Loucy (cell line): ENCODE measurements around the gene PDIA3.
"Not testable (repeated sequence)": the region's sequence is repeated elsewhere in the genome, so short reads cannot be mapped to it uniquely, and the experiment has no call there.

ENCODE experiments used
- CTCF ChIP-seq: fragments of 200-600 bp; sonication (generic); conservative IDR thresholded peaks from 2 replicates; pipeline ENCODE4 v1.5.1; 2014; ENCODE audit warnings: mild to moderate bottlenecking, antibody characterized with exemption, low read length
- EZH2phosphoT487 ChIP-seq: fragments of 200-600 bp; IDR thresholded peaks from 2 replicates; pipeline ENCODE4 v1.6.1; 2018; ENCODE audit warnings: antibody characterized with exemption, mild to moderate bottlenecking, moderate library complexity, borderline replicate concordance

GRCh38 chr15:43710431-43711131 is 35.7 kb upstream of the PDIA3 start:
- TF ChIP-seq CTCF, EZH2phosphoT487: not testable (repeated sequence)
